ENCODE data around the gene DIAPH2. TPM values are rescaled to one million over a fixed set of nuclear protein-coding genes. Genes with fewer than 3 reads are reported as not detected.

The DIAPH2 gene
- total RNA-seq, 1 experiment from 2014 or later = 10.4 TPM

DNA sequence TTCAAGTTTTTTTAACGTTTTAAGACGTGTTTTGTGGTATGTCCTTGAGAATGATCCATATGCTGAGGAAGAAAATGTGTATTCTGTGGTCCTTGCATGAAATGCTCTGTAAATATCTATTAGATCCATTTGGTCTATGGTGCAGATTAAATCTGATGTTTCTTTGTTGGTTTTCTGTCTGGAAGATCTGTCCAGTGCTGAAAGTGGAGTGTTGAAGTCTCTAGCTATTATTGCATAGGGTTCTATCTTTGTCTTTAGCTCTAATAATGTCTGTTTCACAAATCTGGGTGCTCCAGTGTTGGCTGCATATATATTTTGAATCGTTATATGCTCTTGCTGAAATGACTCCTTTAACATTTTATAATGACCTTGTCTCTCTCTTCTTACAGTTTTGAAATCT is 321.5 kb downstream of the DIAPH2 start:
- Histone ChIP-seq H3K27ac (ENCODE audit: low read depth, low read length, poor library complexity, severe bottlenecking) (no peak overlapping the region), H3K4me3 (ENCODE audit: low read depth, low read length, poor library complexity, severe bottlenecking) (no peak overlapping the region), H3K36me3 (ENCODE audit: insufficient read depth, low read length, poor library complexity, severe bottlenecking) (no peaks in the 10 kb centered on the region), H3K9me3 (ENCODE audit: low read depth, low read length, poor library complexity, severe bottlenecking) (no peaks in the 10 kb centered on the region), H3K4me1 (ENCODE audit: insufficient read depth, low read length, poor library complexity, severe bottlenecking) (no peaks in the 10 kb centered on the region), H3K27me3 (replicated peaks; ENCODE audit: insufficient read depth, low read depth, low read length, poor library complexity) (no peaks in the 10 kb centered on the region)
- no TSS peak for BruUV-seq (replicated peaks)
- intact Hi-C loops (cut with micrococcal nuclease; ENCODE audit: unreplicated experiment) = no loop called here
- TF ChIP-seq, protein P1, sequence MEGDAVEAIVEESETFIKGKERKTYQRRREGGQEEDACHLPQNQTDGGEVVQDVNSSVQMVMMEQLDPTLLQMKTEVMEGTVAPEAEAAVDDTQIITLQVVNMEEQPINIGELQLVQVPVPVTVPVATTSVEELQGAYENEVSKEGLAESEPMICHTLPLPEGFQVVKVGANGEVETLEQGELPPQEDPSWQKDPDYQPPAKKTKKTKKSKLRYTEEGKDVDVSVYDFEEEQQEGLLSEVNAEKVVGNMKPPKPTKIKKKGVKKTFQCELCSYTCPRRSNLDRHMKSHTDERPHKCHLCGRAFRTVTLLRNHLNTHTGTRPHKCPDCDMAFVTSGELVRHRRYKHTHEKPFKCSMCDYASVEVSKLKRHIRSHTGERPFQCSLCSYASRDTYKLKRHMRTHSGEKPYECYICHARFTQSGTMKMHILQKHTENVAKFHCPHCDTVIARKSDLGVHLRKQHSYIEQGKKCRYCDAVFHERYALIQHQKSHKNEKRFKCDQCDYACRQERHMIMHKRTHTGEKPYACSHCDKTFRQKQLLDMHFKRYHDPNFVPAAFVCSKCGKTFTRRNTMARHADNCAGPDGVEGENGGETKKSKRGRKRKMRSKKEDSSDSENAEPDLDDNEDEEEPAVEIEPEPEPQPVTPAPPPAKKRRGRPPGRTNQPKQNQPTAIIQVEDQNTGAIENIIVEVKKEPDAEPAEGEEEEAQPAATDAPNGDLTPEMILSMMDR (conservative IDR thresholded peaks at IDR 0.05; ENCODE audit: low read depth, low read length) = no peak
- no peak for TF ChIP-seq EZH2 (IDR thresholded peaks at IDR 0.05; ENCODE audit: borderline replicate concordance, low read depth, low read length, poor library complexity, severe bottlenecking)
- POLR2A ChIA-PET (ENCODE audit: low non-redundant PET) = no interaction called here
- CTCF ChIA-PET = no interaction called here
- no peak for DNase-seq (ENCODE audit: low spot score)

DNA sequence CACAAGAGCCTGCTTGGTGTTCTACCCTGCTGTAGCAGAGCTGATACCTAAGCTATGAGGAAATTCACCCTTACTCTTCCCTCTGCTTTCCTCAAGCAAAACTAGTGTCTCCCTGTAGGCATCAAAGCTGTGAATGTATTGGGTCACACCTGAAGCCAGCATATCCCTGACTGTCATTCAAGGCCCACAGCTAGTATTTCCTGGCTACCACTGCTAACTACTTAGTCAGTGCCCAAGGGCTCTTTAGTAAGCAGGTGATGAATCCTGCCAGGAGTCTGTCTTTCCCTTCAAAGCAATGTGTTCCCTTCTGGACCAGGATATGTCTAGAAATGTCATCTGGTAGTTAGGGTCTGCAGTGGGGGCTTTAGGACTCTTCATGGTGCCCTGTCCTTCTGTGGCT is 324.7 kb downstream of the DIAPH2 start:
- no peak overlapping the region for H3K27ac ChIP-seq (ENCODE audit: low read depth, low read length, poor library complexity, severe bottlenecking)

DNA sequence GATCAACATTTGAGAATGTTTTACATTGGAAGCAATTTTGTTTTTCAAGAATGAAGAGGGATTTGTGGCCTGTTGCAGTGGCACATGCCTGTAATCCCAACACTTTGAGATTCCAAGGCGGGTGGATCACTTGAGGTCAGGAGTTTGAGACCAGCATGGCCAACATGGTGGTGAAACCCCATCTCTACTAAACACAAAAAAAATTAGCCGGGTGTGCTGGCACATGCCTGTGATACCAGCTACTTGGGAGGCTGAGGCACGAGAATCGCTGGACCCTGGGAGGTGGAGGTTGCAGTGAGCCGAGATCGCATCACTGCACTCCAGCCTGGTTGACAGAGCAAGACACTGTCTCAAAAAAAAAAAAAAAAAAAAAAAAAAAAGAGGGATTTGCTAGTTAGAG is 326.9 kb downstream of the DIAPH2 start:
- Histone ChIP-seq H3K9me3 (ENCODE audit: low read depth, low read length, poor library complexity, severe bottlenecking) (no peaks in the 10 kb centered on the region), H3K27me3 (replicated peaks; ENCODE audit: insufficient read depth, low read depth, low read length, poor library complexity) (no peaks in the 10 kb centered on the region), H3K4me3 (ENCODE audit: low read depth, low read length, poor library complexity, severe bottlenecking) (no peak overlapping the region), H3K36me3 (ENCODE audit: insufficient read depth, low read length, poor library complexity, severe bottlenecking) (no peaks in the 10 kb centered on the region), H3K27ac (ENCODE audit: low read depth, low read length, poor library complexity, severe bottlenecking) (no peak overlapping the region), H3K4me1 (ENCODE audit: insufficient read depth, low read length, poor library complexity, severe bottlenecking) (no peaks in the 10 kb centered on the region)
- DNase-seq (ENCODE audit: low spot score) = no peak
- BruUV-seq (replicated peaks) = no TSS peak
- no peak for TF ChIP-seq EZH2 (IDR thresholded peaks at IDR 0.05; ENCODE audit: borderline replicate concordance, low read depth, low read length, poor library complexity, severe bottlenecking)
- TF ChIP-seq, protein P1 (conservative IDR thresholded peaks at IDR 0.05; ENCODE audit: low read depth, low read length) = no peak
- POLR2A ChIA-PET (ENCODE audit: low non-redundant PET) = no interaction called here
- intact Hi-C loops (cut with micrococcal nuclease; ENCODE audit: unreplicated experiment) = no loop called here
- CTCF ChIA-PET = no interaction called here

More for the DNA sequence above, 324.7 kb downstream of the DIAPH2 start:
- Histone ChIP-seq H3K27me3 (replicated peaks; ENCODE audit: insufficient read depth, low read depth, low read length, poor library complexity) (no peaks in the 10 kb centered on the region), H3K4me1 (ENCODE audit: insufficient read depth, low read length, poor library complexity, severe bottlenecking) (no peaks in the 10 kb centered on the region), H3K36me3 (ENCODE audit: insufficient read depth, low read length, poor library complexity, severe bottlenecking) (no peaks in the 10 kb centered on the region), H3K9me3 (ENCODE audit: low read depth, low read length, poor library complexity, severe bottlenecking) (no peaks in the 10 kb centered on the region), H3K4me3 (ENCODE audit: low read depth, low read length, poor library complexity, severe bottlenecking) (no peak overlapping the region)
- CTCF ChIA-PET = no interaction called here
- no peak for TF ChIP-seq EZH2 (IDR thresholded peaks at IDR 0.05; ENCODE audit: borderline replicate concordance, low read depth, low read length, poor library complexity, severe bottlenecking)
- TF ChIP-seq, protein P1 (conservative IDR thresholded peaks at IDR 0.05; ENCODE audit: low read depth, low read length) = no peak
- DNase-seq (ENCODE audit: low spot score) = no peak
- POLR2A ChIA-PET (ENCODE audit: low non-redundant PET) = no interaction called here
- intact Hi-C loops (cut with micrococcal nuclease; ENCODE audit: unreplicated experiment) = no loop called here
- no TSS peak for BruUV-seq (replicated peaks)
